RWPE2 (cell line): ENCODE results near the gene ADAMTS17.

Experiments used
- ATAC-seq: fragments of 200-7000 bp; cut with Tn5 transposase; 3 replicates; pipeline ENCODE4 v1.9.1; 2021; ENCODE audit warnings: low read depth
- DNase-seq: peaks from one replicate; pipeline ENCODE4 v3.0.0-alpha.2; 2020; ENCODE audit warnings: low spot score
- H3K27ac ChIP-seq: fragments of 450-650 bp; 2 replicates; pipeline ENCODE4 v1.5.1; 2017; ENCODE audit warnings: mild to moderate bottlenecking; ENCODE audit not compliant: poor library complexity, severe bottlenecking
- H3K27me3 ChIP-seq: fragments of 250-450 bp; sonication (Bioruptor Pico); 2 replicates; pipeline ENCODE4 v1.5.1; 2021; ENCODE audit warnings: mild to moderate bottlenecking, moderate library complexity; ENCODE audit not compliant: insufficient read depth, poor library complexity, severe bottlenecking
- H3K36me3 ChIP-seq: fragments of 250-450 bp; sonication (Bioruptor Pico); 2 replicates; pipeline ENCODE4 v1.5.1; 2020; ENCODE audit warnings: low read depth, mild to moderate bottlenecking, moderate library complexity
- H3K4me1 ChIP-seq: fragments of 250-450 bp; sonication (Bioruptor Pico); 2 replicates; pipeline ENCODE4 v1.5.1; 2021; ENCODE audit warnings: mild to moderate bottlenecking, moderate library complexity; ENCODE audit not compliant: insufficient read depth, poor library complexity, severe bottlenecking
- H3K4me3 ChIP-seq: fragments of 250-450 bp; sonication (Bioruptor Pico); 2 replicates; pipeline ENCODE4 v1.5.1; 2021; ENCODE audit warnings: mild to moderate bottlenecking, moderate library complexity; ENCODE audit not compliant: severe bottlenecking
- H3K9me3 ChIP-seq: fragments of 250-450 bp; sonication (Bioruptor Pico); 2 replicates; pipeline ENCODE4 v1.5.1; 2021; ENCODE audit warnings: mild to moderate bottlenecking, moderate library complexity; ENCODE audit not compliant: severe bottlenecking
- TF ChIP-seq, protein P1 (sequence below): fragments of 450-650 bp; IDR thresholded peaks from one replicate; pipeline ENCODE4 v1.5.1; 2017; ENCODE audit warnings: mild to moderate bottlenecking, moderate library complexity; ENCODE audit not compliant: poor library complexity, severe bottlenecking

Gene ADAMTS17

DNA sequence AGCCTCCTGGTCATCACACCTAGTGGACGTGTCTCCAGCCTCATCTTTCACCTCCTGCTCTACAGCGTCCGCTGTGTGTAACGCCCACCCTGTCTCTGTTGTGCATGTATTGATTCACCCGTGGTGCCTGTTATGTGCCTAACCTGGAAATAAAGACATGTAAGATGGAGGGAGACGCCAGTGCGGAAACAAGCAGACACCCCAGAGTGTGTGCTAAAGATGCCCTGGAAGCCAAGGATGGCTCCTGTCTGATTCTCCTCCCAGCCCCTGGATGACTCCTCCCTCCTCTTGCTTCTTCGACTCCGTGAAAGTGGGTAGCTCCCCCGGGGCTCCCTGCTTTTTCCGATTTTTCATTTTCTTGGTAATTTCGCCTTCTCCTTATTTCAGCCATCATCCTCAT, 241.8 kb downstream of the ADAMTS17 start:
- Histone ChIP-seq H3K27me3 (no peaks in the 10 kb centered on the region), H3K4me3 (no peak overlapping the region), H3K36me3 (no peaks in the 10 kb centered on the region), H3K9me3 (no peaks in the 10 kb centered on the region), H3K4me1 (no peaks in the 10 kb centered on the region), H3K27ac (no peak overlapping the region)
- no peak for DNase-seq
- ATAC-seq: no peak
- TF ChIP-seq, protein P1, sequence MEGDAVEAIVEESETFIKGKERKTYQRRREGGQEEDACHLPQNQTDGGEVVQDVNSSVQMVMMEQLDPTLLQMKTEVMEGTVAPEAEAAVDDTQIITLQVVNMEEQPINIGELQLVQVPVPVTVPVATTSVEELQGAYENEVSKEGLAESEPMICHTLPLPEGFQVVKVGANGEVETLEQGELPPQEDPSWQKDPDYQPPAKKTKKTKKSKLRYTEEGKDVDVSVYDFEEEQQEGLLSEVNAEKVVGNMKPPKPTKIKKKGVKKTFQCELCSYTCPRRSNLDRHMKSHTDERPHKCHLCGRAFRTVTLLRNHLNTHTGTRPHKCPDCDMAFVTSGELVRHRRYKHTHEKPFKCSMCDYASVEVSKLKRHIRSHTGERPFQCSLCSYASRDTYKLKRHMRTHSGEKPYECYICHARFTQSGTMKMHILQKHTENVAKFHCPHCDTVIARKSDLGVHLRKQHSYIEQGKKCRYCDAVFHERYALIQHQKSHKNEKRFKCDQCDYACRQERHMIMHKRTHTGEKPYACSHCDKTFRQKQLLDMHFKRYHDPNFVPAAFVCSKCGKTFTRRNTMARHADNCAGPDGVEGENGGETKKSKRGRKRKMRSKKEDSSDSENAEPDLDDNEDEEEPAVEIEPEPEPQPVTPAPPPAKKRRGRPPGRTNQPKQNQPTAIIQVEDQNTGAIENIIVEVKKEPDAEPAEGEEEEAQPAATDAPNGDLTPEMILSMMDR: no peak

DNA sequence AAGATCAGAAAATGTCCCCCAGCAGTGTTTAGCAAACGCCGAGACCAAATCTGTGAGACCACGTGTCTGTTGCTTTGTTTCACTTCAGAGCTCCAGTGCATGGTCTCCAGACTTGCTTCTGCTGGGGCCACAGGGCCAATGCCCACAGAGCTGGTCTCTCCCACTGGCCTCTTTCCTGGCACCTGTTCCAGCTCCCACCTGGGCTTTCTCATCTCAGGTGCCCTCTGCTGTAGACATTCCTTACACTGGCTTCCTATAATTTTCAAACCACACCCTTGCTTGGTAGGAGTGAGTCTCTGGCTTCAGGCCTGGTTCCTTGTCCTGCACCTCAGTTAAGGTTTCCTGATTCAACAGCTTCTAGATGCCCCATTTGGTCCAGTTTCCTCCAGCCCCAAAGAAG, 243.1 kb downstream of the ADAMTS17 start:
- TF ChIP-seq, protein P1: no peak
- H3K27me3 ChIP-seq: no peaks in the 10 kb centered on the region
- ATAC-seq (no peak), DNase-seq (no peak)
- H3K9me3 ChIP-seq: no peaks in the 10 kb centered on the region
- no peak overlapping the region for H3K4me3 ChIP-seq
- H3K27ac ChIP-seq: no peak overlapping the region
- peaks cover 4% of the 10 kb centered on the region for H3K4me1 ChIP-seq
- no peaks in the 10 kb centered on the region for H3K36me3 ChIP-seq

DNA sequence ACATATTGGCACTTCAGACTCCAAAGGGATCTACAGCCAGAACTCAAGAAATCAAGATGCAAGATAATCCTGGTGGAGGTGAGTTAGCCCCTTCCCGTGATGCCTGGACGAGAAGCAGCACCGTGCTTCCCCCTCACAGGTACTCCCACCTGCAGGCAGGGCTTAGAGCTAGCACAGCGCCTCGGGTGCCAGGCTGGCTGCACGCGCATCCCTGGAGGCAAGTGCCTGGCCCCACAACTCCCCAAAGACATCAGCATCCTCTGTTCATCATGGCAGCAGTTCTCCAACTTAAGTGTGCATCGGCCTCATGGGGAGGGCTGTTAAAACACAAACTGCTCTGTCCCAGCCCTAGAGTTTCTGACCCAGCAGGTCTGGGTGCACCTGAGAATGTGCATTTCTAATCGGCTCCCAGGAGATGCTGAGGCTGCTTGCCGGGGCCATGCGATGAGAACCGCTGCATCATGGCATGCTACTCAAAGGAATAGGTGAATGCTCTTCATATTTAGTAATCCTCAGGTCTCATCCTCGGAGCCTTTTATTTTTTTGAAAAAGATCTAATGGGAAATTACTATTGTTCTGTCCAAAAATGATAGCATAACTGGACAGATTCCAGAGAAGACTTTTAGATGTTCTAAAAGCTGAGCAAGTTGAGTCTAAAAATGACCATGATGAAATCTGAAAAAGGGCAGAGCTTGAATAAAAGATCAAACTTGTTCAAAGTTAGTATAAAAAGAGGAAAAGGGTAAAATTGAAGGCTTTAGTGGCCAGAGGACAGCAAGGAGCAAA, 244.2 kb downstream of the ADAMTS17 start:
- no peaks in the 10 kb centered on the region for H3K9me3 ChIP-seq
- H3K27me3 ChIP-seq: no peaks in the 10 kb centered on the region
- no peak overlapping the region for H3K27ac ChIP-seq
- TF ChIP-seq, protein P1: no peak
- H3K36me3 ChIP-seq: no peaks in the 10 kb centered on the region
- H3K4me3 ChIP-seq: no peak overlapping the region
- ATAC-seq (no peak), DNase-seq (no peak)
- peaks cover 7% of the 10 kb centered on the region for H3K4me1 ChIP-seq

DNA sequence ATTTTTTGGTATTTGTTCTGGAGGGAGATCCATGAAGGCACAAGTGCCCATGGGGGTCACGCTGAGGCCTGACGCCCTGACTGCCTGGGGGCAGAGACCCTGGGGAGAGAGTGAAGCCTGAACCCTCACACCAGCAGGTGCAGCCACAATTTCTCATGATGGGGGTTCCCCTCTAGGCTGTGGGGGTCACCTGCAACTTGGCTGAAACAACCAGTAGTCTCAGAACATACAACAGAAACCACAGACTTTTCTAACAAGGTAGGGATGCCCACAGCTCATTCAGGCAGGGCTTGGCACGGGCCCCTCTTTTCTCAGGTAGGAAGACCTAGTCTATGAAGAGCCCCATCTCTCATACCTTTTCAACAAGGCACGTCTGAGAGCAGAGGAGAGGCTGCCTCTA, 245.1 kb downstream of the ADAMTS17 start:
- Histone ChIP-seq H3K27ac (no peak overlapping the region), H3K27me3 (no peaks in the 10 kb centered on the region), H3K4me3 (no peak overlapping the region), H3K9me3 (no peaks in the 10 kb centered on the region), H3K36me3 (no peaks in the 10 kb centered on the region), H3K4me1 (peaks cover 7% of the 10 kb centered on the region)
- no peak for ATAC-seq
- DNase-seq: no peak
- TF ChIP-seq, protein P1: no peak

DNA sequence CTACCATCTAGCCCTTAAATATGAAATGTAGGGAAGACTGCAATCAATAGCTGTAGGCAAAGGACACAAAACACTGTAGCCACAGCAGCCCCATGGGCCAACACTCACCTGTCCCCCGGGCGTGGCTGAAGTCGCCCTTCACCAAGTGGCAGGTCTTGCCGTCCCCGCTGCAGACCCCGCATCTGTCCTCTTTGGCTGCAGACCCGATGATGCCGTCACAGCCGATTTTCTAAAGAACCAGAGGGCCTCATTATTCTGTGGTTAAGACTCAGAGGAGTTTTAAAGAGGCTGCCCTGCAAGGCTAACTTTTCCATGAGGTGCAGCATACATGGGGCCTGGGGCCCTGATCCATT, 245.6 kb downstream of the ADAMTS17 start:
- H3K36me3 ChIP-seq: no peaks in the 10 kb centered on the region
- ATAC-seq: no peak
- no peak overlapping the region for H3K27ac ChIP-seq
- H3K4me3 ChIP-seq: no peak overlapping the region
- no peaks in the 10 kb centered on the region for H3K27me3 ChIP-seq
- no peaks in the 10 kb centered on the region for H3K9me3 ChIP-seq
- H3K4me1 ChIP-seq: peaks cover 7% of the 10 kb centered on the region
- DNase-seq: no peak
- TF ChIP-seq, protein P1: no peak
